Measurements from ENCODE around the gene VSIR. TPM values are rescaled to one million over a fixed set of nuclear protein-coding genes. Genes with fewer than 3 reads are reported as not detected.

The VSIR gene
- total and polyA plus RNA-seq, 9 of the 15 experiments (the other 6 are each of a cell fraction or from before 2014, with no cell fraction given), result 0.14 to 20.5 (median 9.3) TPM

DNA sequence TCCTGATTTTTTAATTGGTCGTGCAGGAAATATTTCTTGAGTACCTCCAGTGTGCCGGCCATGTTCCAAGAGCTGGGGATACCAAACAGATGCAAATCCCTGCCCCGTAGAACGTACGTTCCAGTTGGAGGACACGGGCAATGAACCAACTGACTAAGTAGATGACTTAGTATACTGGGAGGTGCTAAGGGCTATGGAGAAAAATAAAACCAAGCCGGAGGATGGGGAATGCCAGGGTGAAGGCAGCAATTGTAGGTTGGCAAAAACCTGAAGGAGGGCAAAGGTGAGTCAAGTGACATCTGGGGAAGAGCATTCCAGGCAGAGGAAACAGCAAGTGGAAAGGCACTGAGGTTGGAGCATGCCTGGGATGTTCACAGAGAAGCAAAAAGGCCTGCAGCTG, 6.8 kb upstream of the VSIR start (continued):
- TF ChIP-seq, protein P1, sequence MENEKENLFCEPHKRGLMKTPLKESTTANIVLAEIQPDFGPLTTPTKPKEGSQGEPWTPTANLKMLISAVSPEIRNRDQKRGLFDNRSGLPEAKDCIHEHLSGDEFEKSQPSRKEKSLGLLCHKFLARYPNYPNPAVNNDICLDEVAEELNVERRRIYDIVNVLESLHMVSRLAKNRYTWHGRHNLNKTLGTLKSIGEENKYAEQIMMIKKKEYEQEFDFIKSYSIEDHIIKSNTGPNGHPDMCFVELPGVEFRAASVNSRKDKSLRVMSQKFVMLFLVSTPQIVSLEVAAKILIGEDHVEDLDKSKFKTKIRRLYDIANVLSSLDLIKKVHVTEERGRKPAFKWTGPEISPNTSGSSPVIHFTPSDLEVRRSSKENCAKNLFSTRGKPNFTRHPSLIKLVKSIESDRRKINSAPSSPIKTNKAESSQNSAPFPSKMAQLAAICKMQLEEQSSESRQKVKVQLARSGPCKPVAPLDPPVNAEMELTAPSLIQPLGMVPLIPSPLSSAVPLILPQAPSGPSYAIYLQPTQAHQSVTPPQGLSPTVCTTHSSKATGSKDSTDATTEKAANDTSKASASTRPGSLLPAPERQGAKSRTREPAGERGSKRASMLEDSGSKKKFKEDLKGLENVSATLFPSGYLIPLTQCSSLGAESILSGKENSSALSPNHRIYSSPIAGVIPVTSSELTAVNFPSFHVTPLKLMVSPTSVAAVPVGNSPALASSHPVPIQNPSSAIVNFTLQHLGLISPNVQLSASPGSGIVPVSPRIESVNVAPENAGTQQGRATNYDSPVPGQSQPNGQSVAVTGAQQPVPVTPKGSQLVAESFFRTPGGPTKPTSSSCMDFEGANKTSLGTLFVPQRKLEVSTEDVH (IDR thresholded peaks at IDR 0.05; ENCODE audit: low read depth, partially characterized antibody), result no peak
- no peak for TF ChIP-seq HMG20B (CRISPR knock-in tag; IDR thresholded peaks at IDR 0.05)
- TF ChIP-seq, protein P2, sequence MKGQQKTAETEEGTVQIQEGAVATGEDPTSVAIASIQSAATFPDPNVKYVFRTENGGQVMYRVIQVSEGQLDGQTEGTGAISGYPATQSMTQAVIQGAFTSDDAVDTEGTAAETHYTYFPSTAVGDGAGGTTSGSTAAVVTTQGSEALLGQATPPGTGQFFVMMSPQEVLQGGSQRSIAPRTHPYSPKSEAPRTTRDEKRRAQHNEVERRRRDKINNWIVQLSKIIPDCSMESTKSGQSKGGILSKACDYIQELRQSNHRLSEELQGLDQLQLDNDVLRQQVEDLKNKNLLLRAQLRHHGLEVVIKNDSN (CRISPR knock-in tag; IDR thresholded peaks at IDR 0.05), result no peak
- TF ChIP-seq SRF (CRISPR knock-in tag; IDR thresholded peaks at IDR 0.05), result no peak
- no peak for TF ChIP-seq KAT2B (IDR thresholded peaks at IDR 0.05; ENCODE audit: low read depth, low read length)
- TF ChIP-seq NUFIP1 (IDR thresholded peaks at IDR 0.05; ENCODE audit: partially characterized antibody), result no peak

DNA sequence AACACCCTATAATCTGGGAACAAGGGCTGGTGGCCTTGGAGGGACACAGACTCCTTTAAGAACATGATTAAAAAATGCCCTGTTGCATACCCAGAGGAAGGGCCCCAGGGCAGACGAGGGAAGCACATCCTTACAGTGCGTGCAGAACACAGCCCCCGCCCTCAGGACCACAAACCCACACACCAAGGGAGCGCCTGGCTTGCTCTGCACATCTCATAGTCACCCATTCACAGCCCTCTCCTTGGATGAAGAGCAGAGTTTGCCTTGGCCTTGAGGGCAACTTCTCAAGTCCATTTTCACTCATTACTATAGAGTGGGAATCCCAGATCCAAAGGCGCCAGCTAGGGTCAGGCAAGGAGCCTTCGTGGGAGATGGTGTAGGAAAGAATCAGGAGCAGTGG, 6.3 kb upstream of the VSIR start:
- BruUV-seq (replicated peaks), result no TSS peak
- 0 out of 2 replicates have a peak, but pooled peaks cover 6% of the 10 kb centered on the region for H4K20me1 ChIP-seq (replicated peaks; ENCODE audit: control insufficient read depth, insufficient read depth, low read length)
- ChIA-PET CTCF (ENCODE audit: low intra/inter-chr PET ratio) (interaction anchor here (1.6 kb wide), 1 partner anchor 32 kb away, joined by 4 read pairs; no protein-coding TSS in a partner anchor), POLR2A (interaction anchor here (0.6 kb wide), 1 partner anchor 871 kb away, joined by 3 read pairs; no protein-coding TSS in a partner anchor)
- peaks cover 17 to 46% of the 10 kb centered on the region in 2 experiments; a peak in 3 of 5 replicates for H3K27me3 ChIP-seq (ENCODE audit: control insufficient read depth in 2 of 2, insufficient read depth in 2 of 2, low read length in 2 of 2)
- no peak overlapping the region for H3K4me2 ChIP-seq (ENCODE audit: insufficient read depth, low read length)
- H3K4me1 ChIP-seq (replicated peaks in 1 of 2; ENCODE audit: control insufficient read depth in 2 of 2, insufficient read depth in 2 of 2, low read length in 2 of 2), result peaks cover 0 to 3% of the 10 kb centered on the region in 2 experiments; a peak in 2 of 5 replicates
- H3K36me3 ChIP-seq (ENCODE audit: control insufficient read depth, insufficient read depth, low read length), result no peaks in the 10 kb centered on the region
- DNase-seq (ENCODE audit: extremely low read depth in 1 of 4, low spot score in 3 of 4), result no peak
- FAIRE-seq, result no peak
- H3K4me3 ChIP-seq, result no peak overlapping the region
- H3K9me3 ChIP-seq (replicated peaks; ENCODE audit: control insufficient read depth, insufficient read depth, low read depth, low read length), result no peaks in the 10 kb centered on the region
- ATAC-seq, result no peak
- WGBS (ENCODE audit: insufficient coverage, low coverage, missing lambda C conversion rate), result 9% methylated on average over 6 of the region's 6 CpGs
- no peak overlapping the region for H3K9ac ChIP-seq (ENCODE audit: insufficient read depth in 1 of 2, low read depth in 2 of 2, low read length in 2 of 2)
- in situ Hi-C loops (cut with MboI) (no loop called here), intact Hi-C loops (cut with micrococcal nuclease) (loop anchor here (1.0 to 2.0 kb wide), 3 partner anchors 33 to 269 kb away; no protein-coding TSS in a partner anchor)
- no peaks in the 10 kb centered on the region for H3K79me2 ChIP-seq (ENCODE audit: control insufficient read depth, insufficient read depth, low read length)
- H2AFZ ChIP-seq (ENCODE audit: low read depth, low read length), result no peak overlapping the region
- H3K9me1 ChIP-seq (ENCODE audit: control insufficient read depth, insufficient read depth, low read length), result no peaks in the 10 kb centered on the region
- H3K27ac ChIP-seq (ENCODE audit: extremely low read depth, low read depth, low read length), result no peak overlapping the region
- TF ChIP-seq ZNF384 (IDR thresholded peaks at IDR 0.05; ENCODE audit: low read depth, low read length) (no peak), GABPB1 (CRISPR knock-in tag; IDR thresholded peaks at IDR 0.05) (no peak), BACH1 (tag; IDR thresholded peaks at IDR 0.05) (no peak)
- TF ChIP-seq, protein P3, sequence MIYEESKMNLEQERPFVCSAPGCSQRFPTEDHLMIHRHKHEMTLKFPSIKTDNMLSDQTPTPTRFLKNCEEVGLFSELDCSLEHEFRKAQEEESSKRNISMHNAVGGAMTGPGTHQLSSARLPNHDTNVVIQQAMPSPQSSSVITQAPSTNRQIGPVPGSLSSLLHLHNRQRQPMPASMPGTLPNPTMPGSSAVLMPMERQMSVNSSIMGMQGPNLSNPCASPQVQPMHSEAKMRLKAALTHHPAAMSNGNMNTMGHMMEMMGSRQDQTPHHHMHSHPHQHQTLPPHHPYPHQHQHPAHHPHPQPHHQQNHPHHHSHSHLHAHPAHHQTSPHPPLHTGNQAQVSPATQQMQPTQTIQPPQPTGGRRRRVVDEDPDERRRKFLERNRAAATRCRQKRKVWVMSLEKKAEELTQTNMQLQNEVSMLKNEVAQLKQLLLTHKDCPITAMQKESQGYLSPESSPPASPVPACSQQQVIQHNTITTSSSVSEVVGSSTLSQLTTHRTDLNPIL (CRISPR knock-in tag; IDR thresholded peaks at IDR 0.05), result no peak
